ENCODE data around the gene C1orf122. TPM values are rescaled to one million over a fixed set of nuclear protein-coding genes. Genes with fewer than 3 reads are reported as not detected.

C1orf122 gene
- total and polyA plus RNA-seq, 2 of the 13 experiments (the other 11 are each of a cell fraction or from before 2014, with no cell fraction given): 18.7 to 40.6 TPM

- TF ChIP-seq ZNF280D (CRISPR knock-in tag; IDR thresholded peaks at IDR 0.05) (no peak), HNF4A (CRISPR knock-in tag; IDR thresholded peaks at IDR 0.05) (no peak), ZNF501 (CRISPR knock-in tag; IDR thresholded peaks at IDR 0.05) (0 out of 2 replicates have a peak, but pooled peaks have one; percentile 27), FOXJ3 (CRISPR knock-in tag; IDR thresholded peaks at IDR 0.05; ENCODE audit: borderline replicate concordance) (no peak), ZNF879 (CRISPR knock-in tag; IDR thresholded peaks at IDR 0.05) (0 out of 2 replicates have a peak, but pooled peaks have one; percentile 52), HMGXB4 (CRISPR knock-in tag; IDR thresholded peaks at IDR 0.05; ENCODE audit: borderline replicate concordance in 1 of 2, low read depth in 1 of 2) (peak in 1 of 2 experiments; percentile 45; a peak in 1 of 4 replicates), TAF15 (IDR thresholded peaks at IDR 0.05; ENCODE audit: low read depth, low read length, poor library complexity, severe bottlenecking) (no peak), ZNF713 (CRISPR knock-in tag; IDR thresholded peaks at IDR 0.05) (peak; percentile 87; the same call in 1 of the 2 replicates), ARID3A (IDR thresholded peaks at IDR 0.05; ENCODE audit: low read depth, low read length) (no peak), TOPORS (CRISPR knock-in tag; IDR thresholded peaks at IDR 0.05) (no peak), AHR (CRISPR knock-in tag; IDR thresholded peaks at IDR 0.05) (0 out of 2 replicates have a peak, but pooled peaks have one; percentile 44), RAD21 (CRISPR knock-in tag; IDR thresholded peaks at IDR 0.05) (peak; percentile 11; the same call in 1 of the 2 replicates), ZSCAN22 (CRISPR knock-in tag; IDR thresholded peaks at IDR 0.05) (no peak), HNF1B (CRISPR knock-in tag; IDR thresholded peaks at IDR 0.05) (peak; percentile 15; the same call in 1 of the 2 replicates), PRDM4 (CRISPR knock-in tag; IDR thresholded peaks at IDR 0.05; ENCODE audit: borderline replicate concordance) (no peak), ZNF782 (CRISPR knock-in tag; IDR thresholded peaks at IDR 0.05; ENCODE audit: borderline replicate concordance) (peak; percentile 26; the same call in 1 of the 2 replicates)
These were observed 1.1 kb downstream of the C1orf122 start (continued) for GRCh38 chr1:37808369-37809319.
